ENCODE results near the gene C11orf54.

DNA sequence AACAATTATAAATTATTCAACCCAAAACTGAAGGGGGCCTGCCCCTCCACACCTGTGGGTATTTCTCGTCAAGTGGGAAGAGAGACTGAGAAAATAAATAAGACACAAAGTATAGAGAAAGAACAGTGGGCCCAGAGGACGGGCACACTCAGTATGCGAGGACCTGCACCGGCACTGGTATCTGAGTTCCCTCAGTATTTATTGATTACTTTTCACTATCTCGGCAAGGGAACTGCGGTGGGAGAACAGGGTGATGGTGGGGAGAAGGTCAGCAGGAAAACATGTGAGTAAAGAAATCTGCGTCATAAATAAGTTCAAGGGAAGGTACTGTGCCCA, 3.2 kb downstream of the C11orf54 start:
- TF ChIP-seq, protein P1, sequence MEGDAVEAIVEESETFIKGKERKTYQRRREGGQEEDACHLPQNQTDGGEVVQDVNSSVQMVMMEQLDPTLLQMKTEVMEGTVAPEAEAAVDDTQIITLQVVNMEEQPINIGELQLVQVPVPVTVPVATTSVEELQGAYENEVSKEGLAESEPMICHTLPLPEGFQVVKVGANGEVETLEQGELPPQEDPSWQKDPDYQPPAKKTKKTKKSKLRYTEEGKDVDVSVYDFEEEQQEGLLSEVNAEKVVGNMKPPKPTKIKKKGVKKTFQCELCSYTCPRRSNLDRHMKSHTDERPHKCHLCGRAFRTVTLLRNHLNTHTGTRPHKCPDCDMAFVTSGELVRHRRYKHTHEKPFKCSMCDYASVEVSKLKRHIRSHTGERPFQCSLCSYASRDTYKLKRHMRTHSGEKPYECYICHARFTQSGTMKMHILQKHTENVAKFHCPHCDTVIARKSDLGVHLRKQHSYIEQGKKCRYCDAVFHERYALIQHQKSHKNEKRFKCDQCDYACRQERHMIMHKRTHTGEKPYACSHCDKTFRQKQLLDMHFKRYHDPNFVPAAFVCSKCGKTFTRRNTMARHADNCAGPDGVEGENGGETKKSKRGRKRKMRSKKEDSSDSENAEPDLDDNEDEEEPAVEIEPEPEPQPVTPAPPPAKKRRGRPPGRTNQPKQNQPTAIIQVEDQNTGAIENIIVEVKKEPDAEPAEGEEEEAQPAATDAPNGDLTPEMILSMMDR (IDR thresholded peaks at IDR 0.05; ENCODE audit: low read depth, low read length): no peak
- TF ChIP-seq POLR2A (IDR thresholded peaks at IDR 0.05; ENCODE audit: extremely low read depth, insufficient read length): no peak

All from NB4 (cell line).